Esophagus muscularis mucosa (tissue), 4 donors: Measurements from ENCODE around the gene MTA2. TPM values are rescaled to one million over a fixed set of nuclear protein-coding genes. Genes with fewer than 3 reads are reported as not detected.

Experiments
- DNase-seq: peaks from one replicate; pipeline ENCODE4 v3.0.0-alpha.2; 2017; ENCODE audit errors: extremely low spot score
- H3K27ac ChIP-seq, 4 donors: fragments of 200-600 bp; sonication (generic); replicated peaks in 1 of 4; 1 replicate in 3 of 4; 2 replicates in 1 of 4; pipeline ENCODE4 v1.5.1; 2016 to 2019; ENCODE audit warnings: mild to moderate bottlenecking in 1 of 4
- H3K27me3 ChIP-seq, 4 donors: fragments of 200-600 bp; sonication (generic); one replicate each; pipeline versions ENCODE4 v1.5.1 to v1.6.0; 2016 to 2019
- H3K36me3 ChIP-seq, 4 donors: fragments of 200-600 bp; sonication (generic); one replicate each; pipeline ENCODE4 v1.5.1; 2016 to 2019
- H3K4me1 ChIP-seq, 4 donors: fragments of 200-600 bp; sonication (generic); one replicate each; pipeline ENCODE4 v1.5.1; 2016 to 2019
- H3K4me3 ChIP-seq, 4 donors: fragments of 200-600 bp; sonication (generic); 1 replicate in 2 of 4; 2 replicates in 2 of 4; pipeline ENCODE4 v1.5.1; 2016 to 2019; ENCODE audit warnings: mild to moderate bottlenecking in 4 of 4, moderate library complexity in 1 of 4
- H3K9me3 ChIP-seq, 4 donors: fragments of 200-600 bp; sonication (generic); 1 replicate in 3 of 4; 2 replicates in 1 of 4; pipeline ENCODE4 v1.5.1; 2016 to 2019
- CTCF ChIP-seq, 3 experiments: fragments of 200-600 bp in 2 of 3; fragments of 450-650 bp in 1 of 3; sonication (generic) in 2 of 3; IDR thresholded peaks; one replicate each; pipeline ENCODE4 v1.5.1; 2017 to 2019; ENCODE audit warnings: antibody characterized with exemption in 3 of 3, mild to moderate bottlenecking in 2 of 3, moderate library complexity in 1 of 3
- EP300 ChIP-seq: sonication (generic); formaldehyde crosslinking; IDR thresholded peaks from one replicate; pipeline ENCODE4 v1.6.1; 2017; ENCODE audit warnings: antibody characterized with exemption
- POLR2A ChIP-seq: fragments of 450-650 bp; IDR thresholded peaks from one replicate; pipeline ENCODE4 v1.6.1; 2017; ENCODE audit warnings: antibody characterized with exemption, moderate library complexity, mild to moderate bottlenecking, low read depth
- POLR2AphosphoS5 ChIP-seq, 2 donors: sonication (generic); formaldehyde crosslinking; IDR thresholded peaks; one replicate each; pipeline ENCODE4 v1.6.1; 2017; ENCODE audit warnings: antibody characterized with exemption in 2 of 2
- WGBS: methylation state at CpG from one replicate; pipeline ENCODE4 v1.1.5; 2018; 5-methylcytosine and 5-hydroxymethylcytosine counted together
- intact Hi-C: fragments of 100-400 bp; cut with DNase I; formaldehyde crosslinking; loops from one replicate; pipeline ENCODE4 v1.15.1; 2023
- total RNA-seq, 4 donors: library from RNA; depleted of rRNA; stranded (reverse); fragments of >200 nt; gene quantifications; one replicate each; pipeline versions ENCODE4 v1.1.0 to v1.2.1, GENCODE V29; 2016

Gene MTA2
- total RNA-seq, 4 donors from 2014 or later = 60.2 to 91.4 (median 88.3) TPM

GRCh38 chr11:62599901-62600300 lies 1.8 kb downstream of the MTA2 start:
- Histone ChIP-seq H3K36me3 (peaks cover 35 to 49% (median 47%) of the 10 kb centered on the region in 4 donors), H3K27ac (peak overlapping the region; percentile 90 to 99 (median 98)), H3K4me3 (peak overlapping the region; percentile 67 to 100 (median 94)), H3K27me3 (no peaks in the 10 kb centered on the region), H3K9me3 (no peaks in the 10 kb centered on the region), H3K4me1 (peaks cover 33 to 65% (median 42%) of the 10 kb centered on the region in 4 donors)
- intact Hi-C loops = loop anchor here (10.0 kb wide), 1 partner anchor 255 kb away; no protein-coding TSS in a partner anchor
- no peak for TF ChIP-seq EP300
- no peak for TF ChIP-seq POLR2A
- TF ChIP-seq POLR2AphosphoS5 (IDR thresholded peaks at IDR 0.05) = no peak
- TF ChIP-seq CTCF (IDR thresholded peaks at IDR 0.05) = no peak
- no peak for DNase-seq
- WGBS = 38% methylated on average over 5 of the region's 5 CpGs

DNA sequence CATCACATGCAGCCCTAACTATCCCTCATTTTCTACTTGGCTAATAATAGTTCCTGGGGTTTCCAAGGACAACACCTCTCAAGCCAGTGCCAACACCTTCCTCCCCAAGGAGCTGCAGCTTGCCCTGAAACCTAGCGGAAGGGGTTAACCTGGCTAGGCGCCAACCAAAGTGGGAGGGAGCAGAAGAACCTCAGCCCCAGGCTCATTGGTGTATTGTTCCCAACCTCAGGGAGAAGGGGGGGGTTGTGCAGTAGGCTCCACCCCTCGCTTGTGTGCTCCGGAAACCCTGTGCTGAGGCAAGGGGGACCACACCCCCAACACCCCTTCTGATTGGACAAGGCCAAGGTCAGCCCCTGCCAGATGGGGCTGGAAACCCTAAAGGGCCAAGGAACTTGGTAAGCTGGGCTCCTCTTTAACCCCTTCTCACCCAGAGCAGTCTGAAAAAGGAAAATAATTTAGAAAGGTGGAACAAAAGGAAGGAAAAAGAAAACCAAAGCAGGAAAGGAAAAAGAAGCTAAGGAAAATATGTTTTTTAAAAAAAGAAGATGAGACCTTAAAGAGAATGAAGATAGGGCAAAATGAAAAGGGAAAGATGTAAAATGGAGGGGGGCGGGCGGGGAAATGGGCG lies 2.5 kb downstream of the MTA2 start:
- intact Hi-C loops = loop anchor here (10.0 kb wide), 1 partner anchor 256 kb away; no protein-coding TSS in a partner anchor
- Histone ChIP-seq H3K27ac (peak overlapping the region; percentile 90 to 99 (median 98)), H3K36me3 (peaks cover 42 to 50% (median 48%) of the 10 kb centered on the region in 4 donors), H3K4me3 (peak overlapping the region; percentile 67 to 100 (median 94)), H3K9me3 (no peaks in the 10 kb centered on the region), H3K27me3 (no peaks in the 10 kb centered on the region), H3K4me1 (peaks cover 33 to 59% (median 43%) of the 10 kb centered on the region in 4 donors)
- DNase-seq = peak; percentile 98
- TF ChIP-seq POLR2AphosphoS5 (IDR thresholded peaks at IDR 0.05) = peak; percentile 74 to 90
- TF ChIP-seq CTCF (IDR thresholded peaks at IDR 0.05) = peak in 1 of 3 experiments; percentile 20
- TF ChIP-seq EP300 = no peak
- 46% methylated on average over 5 of the region's 7 CpGs for WGBS

GRCh38 chr11:62595124-62595523 lies 6.5 kb downstream of the MTA2 start:
- peaks cover 48 to 54% (median 52%) of the 10 kb centered on the region in 4 donors for H3K36me3 ChIP-seq
- peaks cover 43 to 63% (median 51%) of the 10 kb centered on the region in 4 donors for H3K4me1 ChIP-seq
- WGBS = 90% methylated on average over 8 of the region's 8 CpGs
- no peaks in the 10 kb centered on the region for H3K9me3 ChIP-seq
- H3K27ac ChIP-seq = no peak overlapping the region
- DNase-seq = no peak
- no peak for TF ChIP-seq CTCF (IDR thresholded peaks at IDR 0.05)
- no peak for TF ChIP-seq POLR2AphosphoS5 (IDR thresholded peaks at IDR 0.05)
- TF ChIP-seq EP300 = no peak
- no peak for TF ChIP-seq POLR2A
- no peaks in the 10 kb centered on the region for H3K27me3 ChIP-seq
- intact Hi-C loops = loop anchor here (10.0 kb wide), 1 partner anchor 260 kb away; no protein-coding TSS in a partner anchor
- no peak overlapping the region for H3K4me3 ChIP-seq

GRCh38 chr11:62593434-62594044 lies 8.1 kb downstream of the MTA2 start:
- 53% methylated on average over 13 of the region's 13 CpGs for WGBS
- Histone ChIP-seq H3K36me3 (peaks cover 47 to 58% (median 55%) of the 10 kb centered on the region in 4 donors), H3K27ac (peak overlapping the region; percentile 92 to 97 (median 94)), H3K9me3 (no peaks in the 10 kb centered on the region), H3K4me1 (peaks cover 35 to 55% (median 44%) of the 10 kb centered on the region in 4 donors), H3K27me3 (no peaks in the 10 kb centered on the region), H3K4me3 (no peak overlapping the region)
- TF ChIP-seq EP300 (no peak), CTCF (IDR thresholded peaks at IDR 0.05) (peak; percentile 43 to 71 (median 55)), POLR2A (no peak), POLR2AphosphoS5 (IDR thresholded peaks at IDR 0.05) (peak; percentile 22 to 39)
- intact Hi-C loops = loop anchor here (10.0 kb wide), 1 partner anchor 261 kb away; no protein-coding TSS in a partner anchor
- no peak for DNase-seq
